AG10803 (cell line): ENCODE data around the gene TNC.

Experiments
- DNase-seq: peaks from one replicate; pipeline ENCODE4 v3.0.0; 2010; ENCODE audit warnings: low read depth
- H3K4me3 ChIP-seq: 2 replicates; pipeline ENCODE4 v1.5.1; 2011; ENCODE audit warnings: mild to moderate bottlenecking, low read length, control low read depth
- CTCF ChIP-seq: conservative IDR thresholded peaks from 2 replicates; pipeline ENCODE4 v1.5.1; 2011; ENCODE audit warnings: mild to moderate bottlenecking, low read length, control low read depth, inconsistent platforms

Gene TNC

GRCh38 chr9:114987116-114987515, 130.8 kb downstream of the TNC start:
- TF ChIP-seq CTCF = no peak
- no peak for DNase-seq
- no peak overlapping the region for H3K4me3 ChIP-seq

- no peak for DNase-seq
- no peak for TF ChIP-seq CTCF
- no peak overlapping the region for H3K4me3 ChIP-seq
These were observed 131.9 kb downstream of the TNC start for GRCh38 chr9:114985959-114986501.

- no peak for TF ChIP-seq CTCF
- no peak for DNase-seq
- no peak overlapping the region for H3K4me3 ChIP-seq
These were observed 136.9 kb downstream of the TNC start for GRCh38 chr9:114981063-114981462.

- no peak for DNase-seq
- no peak for TF ChIP-seq CTCF
- H3K4me3 ChIP-seq = no peak overlapping the region
These were observed 144.7 kb downstream of the TNC start for GRCh38 chr9:114973216-114973615.

- TF ChIP-seq CTCF = no peak
- no peak overlapping the region for H3K4me3 ChIP-seq
- no peak for DNase-seq
These were observed 145.3 kb downstream of the TNC start for GRCh38 chr9:114972510-114973136.
